ENCODE data around the gene RADX. TPM values are rescaled to one million over a fixed set of nuclear protein-coding genes. Genes with fewer than 3 reads are reported as not detected.

The RADX gene
- polyA plus RNA-seq, 3 donors, result 0.05 TPM; not detected in 2

GRCh38 chrX:106710771-106711170, 99.0 kb downstream of the RADX start:
- Mint-ChIP-seq H3K9me3 (no peaks in the 10 kb centered on the region), H3K4me3 (no peak overlapping the region), H3K36me3 (no peaks in the 10 kb centered on the region), H3K4me1 (no peaks in the 10 kb centered on the region), H3K27ac (no peak overlapping the region), H3K27me3 (ENCODE audit: low read depth in 3 of 3) (peaks cover 0 to 4% (median 0%) of the 10 kb centered on the region in 3 donors)
- no peak overlapping the region for H3K9ac ChIP-seq (ENCODE audit: insufficient read depth, low read length, poor library complexity, severe bottlenecking)
- no peaks in the 10 kb centered on the region for H3K27me3 ChIP-seq (ENCODE audit: control insufficient read depth in 2 of 2, insufficient read depth in 2 of 2, low read length in 2 of 2)
- H3K79me2 ChIP-seq (ENCODE audit: insufficient read depth, low read length), result no peaks in the 10 kb centered on the region
- H3K4me3 ChIP-seq (replicated peaks in 1 of 3; ENCODE audit: low read depth in 2 of 3, low read length in 3 of 3), result no peak overlapping the region
- intact Hi-C loops (cut with micrococcal nuclease), result no loop called here
- H3K36me3 ChIP-seq (replicated peaks in 1 of 2; ENCODE audit: control insufficient read depth in 1 of 2, insufficient read depth in 2 of 2, low read length in 2 of 2), result no peaks in the 10 kb centered on the region
- no peaks in the 10 kb centered on the region for H3K4me1 ChIP-seq (ENCODE audit: control insufficient read depth in 1 of 2, insufficient read depth in 2 of 2, low read length in 2 of 2)
- TF ChIP-seq CTCF (IDR thresholded peaks at IDR 0.05), result no peak
- no peaks in the 10 kb centered on the region for H4K20me1 ChIP-seq (ENCODE audit: insufficient read depth, low read length)
- no peaks in the 10 kb centered on the region for H3K9me3 ChIP-seq (replicated peaks in 1 of 2; ENCODE audit: control insufficient read depth in 1 of 2, insufficient read depth in 1 of 2, low read length in 2 of 2)
- no peak for DNase-seq
- no peak overlapping the region for H3K27ac ChIP-seq (ENCODE audit: low read depth in 1 of 2, low read length in 2 of 2)
- H2AFZ ChIP-seq (ENCODE audit: insufficient read depth, low read depth, low read length, poor library complexity, severe bottlenecking), result no peak overlapping the region
- H3K4me2 ChIP-seq (replicated peaks; ENCODE audit: extremely low read depth, low read length, poor library complexity, severe bottlenecking), result no peak overlapping the region

- intact Hi-C loops (cut with micrococcal nuclease), result no loop called here
- Mint-ChIP-seq H3K27ac (no peak overlapping the region), H3K27me3 (ENCODE audit: low read depth in 3 of 3) (peaks cover 0 to 4% (median 0%) of the 10 kb centered on the region in 3 donors), H3K4me1 (no peaks in the 10 kb centered on the region), H3K9me3 (peaks cover 0 to 2% (median 0%) of the 10 kb centered on the region in 7 donors), H3K36me3 (no peaks in the 10 kb centered on the region), H3K4me3 (no peak overlapping the region)
- H3K9me3 ChIP-seq (replicated peaks in 1 of 2; ENCODE audit: control insufficient read depth in 1 of 2, insufficient read depth in 1 of 2, low read length in 2 of 2), result no peaks in the 10 kb centered on the region
- H3K4me3 ChIP-seq (replicated peaks in 1 of 3; ENCODE audit: low read depth in 2 of 3, low read length in 3 of 3), result no peak overlapping the region
- H3K9ac ChIP-seq (ENCODE audit: insufficient read depth, low read length, poor library complexity, severe bottlenecking), result no peak overlapping the region
- no peak overlapping the region for H3K4me2 ChIP-seq (replicated peaks; ENCODE audit: extremely low read depth, low read length, poor library complexity, severe bottlenecking)
- H3K36me3 ChIP-seq (replicated peaks in 1 of 2; ENCODE audit: control insufficient read depth in 1 of 2, insufficient read depth in 2 of 2, low read length in 2 of 2), result no peaks in the 10 kb centered on the region
- H3K79me2 ChIP-seq (ENCODE audit: insufficient read depth, low read length), result no peaks in the 10 kb centered on the region
- no peaks in the 10 kb centered on the region for H4K20me1 ChIP-seq (ENCODE audit: insufficient read depth, low read length)
- no peak overlapping the region for H3K27ac ChIP-seq (ENCODE audit: low read depth in 1 of 2, low read length in 2 of 2)
- no peak for DNase-seq
- H3K4me1 ChIP-seq (ENCODE audit: control insufficient read depth in 1 of 2, insufficient read depth in 2 of 2, low read length in 2 of 2), result no peaks in the 10 kb centered on the region
- H3K27me3 ChIP-seq (ENCODE audit: control insufficient read depth in 2 of 2, insufficient read depth in 2 of 2, low read length in 2 of 2), result no peaks in the 10 kb centered on the region
- WGBS (ENCODE audit: insufficient coverage), result no CpG with 5 or more reads among the region's 4 CpGs
- no peak for TF ChIP-seq CTCF (IDR thresholded peaks at IDR 0.05)
- no peak overlapping the region for H2AFZ ChIP-seq (ENCODE audit: insufficient read depth, low read depth, low read length, poor library complexity, severe bottlenecking)
These were observed 99.6 kb downstream of the RADX start for GRCh38 chrX:106711375-106711774.

All from CD14-positive monocyte (primary cell).